H9 (cell line): ENCODE results near the gene LHFPL2. TPM values are rescaled to one million over a fixed set of nuclear protein-coding genes. Genes with fewer than 3 reads are reported as not detected.

Source experiments
- DNase-seq: peaks from one replicate; pipeline ENCODE4 v3.0.0-alpha.2; 2017
- H2AFZ ChIP-seq: one replicate; pipeline ENCODE4 v1.6.1; 2013; ENCODE audit warnings: mild to moderate bottlenecking, low read length, control low read depth, moderate library complexity
- H2AK5ac ChIP-seq: 2 replicates; pipeline ENCODE4 v1.6.1; 2013; ENCODE audit warnings: low read length, control low read depth, mixed read lengths; ENCODE audit not compliant: insufficient read length
- H2BK120ac ChIP-seq: one replicate; pipeline ENCODE4 v1.6.1; 2013; ENCODE audit warnings: low read depth, mild to moderate bottlenecking, low read length, control low read depth, inconsistent platforms; ENCODE audit not compliant: poor library complexity, severe bottlenecking
- H2BK12ac ChIP-seq: 2 replicates; pipeline ENCODE4 v1.6.1; 2013; ENCODE audit warnings: low read length, control low read depth, mixed read lengths, low read depth; ENCODE audit not compliant: insufficient read length
- H2BK15ac ChIP-seq: 2 replicates; pipeline ENCODE4 v1.6.1; 2013; ENCODE audit warnings: low read depth, low read length, control low read depth
- H2BK20ac ChIP-seq: one replicate; pipeline ENCODE4 v1.6.1; 2013; ENCODE audit warnings: low read depth, mild to moderate bottlenecking, low read length, control low read depth, inconsistent platforms; ENCODE audit not compliant: poor library complexity, severe bottlenecking
- H2BK5ac ChIP-seq: 2 replicates; pipeline ENCODE4 v1.6.1; 2013; ENCODE audit warnings: low read length, control low read depth, mixed read lengths; ENCODE audit not compliant: insufficient read length
- H3K14ac ChIP-seq: 2 replicates; pipeline ENCODE4 v1.6.1; 2013; ENCODE audit warnings: low read length, control low read depth; ENCODE audit not compliant: insufficient read depth
- H3K18ac ChIP-seq: 2 replicates; pipeline ENCODE4 v1.6.1; 2013; ENCODE audit warnings: low read depth, mild to moderate bottlenecking, mixed read lengths, low read length, control low read depth; ENCODE audit not compliant: insufficient read length
- H3K23ac ChIP-seq: 2 replicates; pipeline ENCODE4 v1.6.1; 2013; ENCODE audit warnings: low read length, control low read depth, mixed read lengths, low read depth; ENCODE audit not compliant: insufficient read length
- H3K23me2 ChIP-seq: 2 replicates; pipeline ENCODE4 v1.6.1; 2013; ENCODE audit warnings: low read depth, mild to moderate bottlenecking, mixed read lengths, low read length, control low read depth; ENCODE audit not compliant: insufficient read length, poor library complexity, severe bottlenecking
- H3K27ac ChIP-seq: 2 replicates; pipeline ENCODE4 v1.5.1; 2013; ENCODE audit warnings: low read length, control low read depth, mixed read lengths, low read depth; ENCODE audit not compliant: insufficient read length
- H3K27me3 ChIP-seq: 2 replicates; pipeline ENCODE4 v1.6.1; 2013; ENCODE audit warnings: low read length, control low read depth, inconsistent platforms; ENCODE audit not compliant: insufficient read depth
- H3K4ac ChIP-seq: 2 replicates; pipeline ENCODE4 v1.6.1; 2013; ENCODE audit warnings: low read depth, mild to moderate bottlenecking, control low read depth, inconsistent platforms, low read length, moderate library complexity
- H3K4me1 ChIP-seq: 2 replicates; pipeline ENCODE4 v1.6.1; 2013; ENCODE audit warnings: low read length, control low read depth, inconsistent platforms; ENCODE audit not compliant: insufficient read depth
- H3K4me2 ChIP-seq: 2 replicates; pipeline ENCODE4 v1.6.1; 2013; ENCODE audit warnings: low read length, control low read depth, mixed read lengths; ENCODE audit not compliant: insufficient read length, insufficient read depth
- H3K56ac ChIP-seq: 2 replicates; pipeline ENCODE4 v1.6.1; 2013; ENCODE audit warnings: low read depth, mild to moderate bottlenecking, mixed read lengths, low read length, control low read depth; ENCODE audit not compliant: insufficient read length
- H3K79me1 ChIP-seq: 2 replicates; pipeline ENCODE4 v1.6.1; 2013; ENCODE audit warnings: low read depth, mild to moderate bottlenecking, moderate library complexity, low read length, control low read depth, inconsistent platforms; ENCODE audit not compliant: insufficient read depth, poor library complexity, severe bottlenecking
- H3K79me2 ChIP-seq: 2 replicates; pipeline ENCODE4 v1.6.1; 2013; ENCODE audit warnings: low read length, control low read depth, inconsistent platforms; ENCODE audit not compliant: insufficient read depth
- H3K9ac ChIP-seq: 2 replicates; pipeline ENCODE4 v1.6.1; 2013; ENCODE audit warnings: low read length, control low read depth, mixed read lengths; ENCODE audit not compliant: insufficient read length; ENCODE audit errors: extremely low read depth
- H3K9me3 ChIP-seq: one replicate; pipeline ENCODE4 v1.6.1; 2013; ENCODE audit warnings: low read depth, low read length, inconsistent platforms; ENCODE audit not compliant: control insufficient read depth
- H3T11ph ChIP-seq: one replicate; pipeline ENCODE4 v1.6.1; 2013; ENCODE audit warnings: mild to moderate bottlenecking, low read length, control low read depth, inconsistent platforms
- H4K20me1 ChIP-seq: one replicate; pipeline ENCODE4 v1.6.1; 2013; ENCODE audit not compliant: control insufficient read depth, insufficient read length, insufficient read depth
- H4K5ac ChIP-seq: 2 replicates; pipeline ENCODE4 v1.6.1; 2013; ENCODE audit warnings: low read depth, mild to moderate bottlenecking, mixed read lengths, low read length, control low read depth; ENCODE audit not compliant: insufficient read length
- H4K8ac ChIP-seq: replicated peaks from 2 replicates; pipeline ENCODE4 v1.6.1; 2013; ENCODE audit warnings: low read length, control low read depth, mixed read lengths, low read depth; ENCODE audit not compliant: insufficient read length
- H4K91ac ChIP-seq: 2 replicates; pipeline ENCODE4 v1.6.1; 2013; ENCODE audit warnings: low read depth, mild to moderate bottlenecking, moderate library complexity, mixed read lengths, low read length, control low read depth; ENCODE audit not compliant: insufficient read length
- H3K27ac Mint-ChIP-seq, 3 experiments: 2 replicates in 2 of 3; 3 replicates in 1 of 3; pipeline ENCODE4 v1.8.0; 2020 to 2021; ENCODE audit warnings: mixed read lengths in 3 of 3, mild to moderate bottlenecking in 1 of 3, moderate library complexity in 1 of 3
- H3K27me3 Mint-ChIP-seq: 2 replicates; pipeline ENCODE4 v1.8.0; 2021; ENCODE audit warnings: low read depth, mild to moderate bottlenecking, moderate library complexity, mixed read lengths
- H3K36me3 Mint-ChIP-seq, 3 experiments: 2 replicates in 2 of 3; 3 replicates in 1 of 3; pipeline ENCODE4 v1.8.0; 2020 to 2021; ENCODE audit warnings: low read depth in 3 of 3, mixed read lengths in 3 of 3; ENCODE audit not compliant: insufficient read depth in 1 of 3
- H3K4me1 Mint-ChIP-seq, 2 experiments: 2 replicates each; pipeline ENCODE4 v1.8.0; 2020; ENCODE audit warnings: mixed read lengths in 2 of 2
- H3K4me3 Mint-ChIP-seq, 2 experiments: 2 replicates in 1 of 2; 3 replicates in 1 of 2; pipeline ENCODE4 v1.8.0; 2020 to 2021; ENCODE audit warnings: mild to moderate bottlenecking in 2 of 2, mixed read lengths in 2 of 2, moderate library complexity in 1 of 2
- H3K9me3 Mint-ChIP-seq, 2 experiments: 2 replicates in 1 of 2; 3 replicates in 1 of 2; pipeline ENCODE4 v1.8.0; 2020; ENCODE audit warnings: mild to moderate bottlenecking in 2 of 2, mixed read lengths in 2 of 2, moderate library complexity in 1 of 2
- WGBS: extraction: QIAGEN DNeasy Blood & Tissue Kit; methylation state at CpG from one replicate; pipeline ENCODE4 v1.1.7; 2013; ENCODE audit warnings: missing lambda C conversion rate, low lambda C conversion rate, mixed read lengths; ENCODE audit not compliant: insufficient read length; ENCODE audit errors: extremely low coverage; 5-methylcytosine and 5-hydroxymethylcytosine counted together
- total RNA-seq: library from RNA; stranded (reverse); gene quantifications from 2 replicates; pipeline ENCODE4 v1.2.1, GENCODE V29; 2021
- TF ChIP-seq, protein P1 (sequence below): fragments of 200-600 bp; sonication (generic); conservative IDR thresholded peaks from 3 replicates; pipeline ENCODE4 v1.8.0; 2021; ENCODE audit warnings: antibody characterized with exemption, mild to moderate bottlenecking

Gene LHFPL2
- total RNA-seq, 1 experiment from 2014 or later: 26.3 TPM

DNA sequence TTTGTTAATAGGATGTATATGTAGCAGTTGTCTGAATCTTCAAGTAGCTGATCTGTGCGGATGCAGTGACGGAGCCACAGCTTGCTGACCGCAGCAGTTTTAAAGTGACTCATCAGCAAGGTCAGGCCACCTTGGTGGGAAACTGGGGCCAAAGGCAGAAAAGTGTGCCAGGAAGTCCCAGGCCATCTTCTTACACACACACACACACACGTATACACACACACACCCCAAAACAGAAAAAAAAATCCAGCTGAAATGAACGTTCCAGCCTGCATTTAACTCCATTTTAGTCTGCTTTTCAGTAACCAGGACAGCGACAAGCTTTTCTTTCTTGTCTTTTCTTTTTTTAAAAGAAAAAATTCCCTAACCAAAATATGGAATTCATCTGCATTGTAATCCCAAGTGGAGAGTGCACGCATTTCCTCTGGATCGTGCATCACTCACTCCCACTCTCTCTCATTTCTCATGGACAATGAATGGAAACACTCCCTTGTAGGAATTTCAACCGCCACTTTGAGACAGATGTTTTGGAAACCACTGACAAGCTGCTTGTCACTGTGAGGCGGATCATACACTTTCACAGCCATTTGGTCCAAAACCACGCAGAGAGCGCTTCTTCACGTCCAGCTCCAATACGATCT is 103.9 kb downstream of the LHFPL2 start:
- no peak overlapping the region for H2AFZ ChIP-seq
- H2BK5ac ChIP-seq: no peak overlapping the region
- H3K4me1 ChIP-seq: peaks cover 17% of the 10 kb centered on the region
- TF ChIP-seq, protein P1, sequence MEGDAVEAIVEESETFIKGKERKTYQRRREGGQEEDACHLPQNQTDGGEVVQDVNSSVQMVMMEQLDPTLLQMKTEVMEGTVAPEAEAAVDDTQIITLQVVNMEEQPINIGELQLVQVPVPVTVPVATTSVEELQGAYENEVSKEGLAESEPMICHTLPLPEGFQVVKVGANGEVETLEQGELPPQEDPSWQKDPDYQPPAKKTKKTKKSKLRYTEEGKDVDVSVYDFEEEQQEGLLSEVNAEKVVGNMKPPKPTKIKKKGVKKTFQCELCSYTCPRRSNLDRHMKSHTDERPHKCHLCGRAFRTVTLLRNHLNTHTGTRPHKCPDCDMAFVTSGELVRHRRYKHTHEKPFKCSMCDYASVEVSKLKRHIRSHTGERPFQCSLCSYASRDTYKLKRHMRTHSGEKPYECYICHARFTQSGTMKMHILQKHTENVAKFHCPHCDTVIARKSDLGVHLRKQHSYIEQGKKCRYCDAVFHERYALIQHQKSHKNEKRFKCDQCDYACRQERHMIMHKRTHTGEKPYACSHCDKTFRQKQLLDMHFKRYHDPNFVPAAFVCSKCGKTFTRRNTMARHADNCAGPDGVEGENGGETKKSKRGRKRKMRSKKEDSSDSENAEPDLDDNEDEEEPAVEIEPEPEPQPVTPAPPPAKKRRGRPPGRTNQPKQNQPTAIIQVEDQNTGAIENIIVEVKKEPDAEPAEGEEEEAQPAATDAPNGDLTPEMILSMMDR: no peak
- H3K27ac ChIP-seq: no peak overlapping the region
- WGBS: no CpG with 5 or more reads among the region's 14 CpGs
- Mint-ChIP-seq H3K36me3 (peaks cover 8 to 21% (median 16%) of the 10 kb centered on the region in 3 experiments), H3K4me3 (no peak overlapping the region), H3K9me3 (no peaks in the 10 kb centered on the region; a peak in 1 of 5 replicates), H3K27me3 (no peaks in the 10 kb centered on the region), H3K4me1 (peaks cover 61 to 62% of the 10 kb centered on the region in 2 experiments), H3K27ac (peak overlapping the region; percentile 9 to 90 (median 82); a peak in 5 of 7 replicates)
- no peak overlapping the region for H2BK12ac ChIP-seq
- H4K20me1 ChIP-seq: no peaks in the 10 kb centered on the region
- no peak overlapping the region for H3K4ac ChIP-seq
- no peaks in the 10 kb centered on the region for H3K27me3 ChIP-seq
- no peak overlapping the region for H3K14ac ChIP-seq
- no peak overlapping the region for H2AK5ac ChIP-seq
- no peaks in the 10 kb centered on the region for H3K79me1 ChIP-seq
- H3K23me2 ChIP-seq: no peaks in the 10 kb centered on the region
- H3K4me2 ChIP-seq: no peak overlapping the region
- H2BK15ac ChIP-seq: no peak overlapping the region
- no peak overlapping the region for H4K5ac ChIP-seq
- H3T11ph ChIP-seq: no peak overlapping the region
- H3K9ac ChIP-seq: no peak overlapping the region
- H2BK20ac ChIP-seq: no peak overlapping the region
- H4K8ac ChIP-seq: no peak overlapping the region
- H3K23ac ChIP-seq: no peak overlapping the region
- no peak for DNase-seq
- no peak overlapping the region for H3K56ac ChIP-seq
- no peak overlapping the region for H2BK120ac ChIP-seq
- H3K18ac ChIP-seq: no peak overlapping the region
- no peaks in the 10 kb centered on the region for H3K9me3 ChIP-seq
- H3K79me2 ChIP-seq: no peaks in the 10 kb centered on the region; the same call in 1 of the 2 replicates
- no peak overlapping the region for H4K91ac ChIP-seq
